Measurements from ENCODE around the gene QPCTL.

- no peak for TF ChIP-seq YY1 (IDR thresholded peaks at IDR 0.05; ENCODE audit: insufficient read depth, insufficient read length)
- no peak for TF ChIP-seq ZNF274 (IDR thresholded peaks at IDR 0.05; ENCODE audit: low read depth, low read length)
These were observed 49.2 kb upstream of the QPCTL start for GRCh38 chr19:45643024-45643926.
